ENCODE results near the gene BMP7. TPM values are rescaled to one million over a fixed set of nuclear protein-coding genes. Genes with fewer than 3 reads are reported as not detected.

Gene BMP7
- total and polyA plus RNA-seq, 11 donors: 0.72 to 12.3 (median 3.7) TPM

- intact Hi-C loops (cut with DNase I): no loop called here
Measured at GRCh38 chr20:57146155-57146554, 120.3 kb downstream of the BMP7 start.

DNA sequence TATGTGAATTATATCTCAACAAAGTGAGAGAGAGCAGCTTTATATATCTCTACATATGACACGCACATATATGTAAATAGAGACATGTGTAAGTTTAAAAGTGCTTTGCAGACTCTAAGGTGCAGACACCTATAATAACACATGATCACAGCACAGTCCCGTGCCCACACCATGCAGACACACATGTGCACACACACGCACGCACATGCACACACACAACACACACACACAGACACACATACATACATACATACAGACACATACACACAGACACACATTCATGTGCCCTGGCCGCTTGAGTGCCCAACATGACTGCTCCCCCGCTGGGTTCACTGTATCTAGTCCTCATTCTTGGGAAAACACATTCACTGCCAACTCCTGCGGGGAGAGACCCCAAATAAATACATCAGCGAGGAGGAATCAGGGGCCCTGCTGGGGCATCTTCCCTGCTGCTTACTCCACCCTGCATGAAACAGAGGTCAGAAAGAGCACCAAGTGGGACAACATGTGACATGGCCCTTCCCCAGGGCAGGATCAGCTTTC, 121.3 kb downstream of the BMP7 start:
- TF ChIP-seq CTCF (IDR thresholded peaks at IDR 0.05) (no peak), POLR2A (IDR thresholded peaks at IDR 0.05) (no peak)
- no peak for ATAC-seq
- peaks cover 0 to 6% (median 0%) of the 10 kb centered on the region in 12 donors for H3K4me1 ChIP-seq
- no peak overlapping the region for H3K4me3 ChIP-seq
- intact Hi-C loops (cut with DNase I): no loop called here
- WGBS, 4 donors: 82 to 88% (median 85%) methylated on average over 8 of the region's 8 CpGs
- no peaks in the 10 kb centered on the region for H3K36me3 ChIP-seq
- no peak for DNase-seq
- peaks cover 0 to 5% (median 0%) of the 10 kb centered on the region in 9 donors for H3K27me3 ChIP-seq
- H3K27ac ChIP-seq: no peak overlapping the region
- H3K9me3 ChIP-seq: no peaks in the 10 kb centered on the region

More at GRCh38 chr20:57146155-57146554, 120.3 kb downstream of the BMP7 start:
- WGBS, 4 donors: 93 to 99% (median 95%) methylated on average over 2 of the region's 2 CpGs
- no peak for ATAC-seq
- Histone ChIP-seq H3K36me3 (no peaks in the 10 kb centered on the region), H3K27ac (no peak overlapping the region), H3K9me3 (no peaks in the 10 kb centered on the region), H3K27me3 (peaks cover 0 to 5% (median 0%) of the 10 kb centered on the region in 9 donors), H3K4me1 (peaks cover 0 to 6% (median 0%) of the 10 kb centered on the region in 12 donors), H3K4me3 (no peak overlapping the region)
- no peak for DNase-seq
- no peak for TF ChIP-seq CTCF (IDR thresholded peaks at IDR 0.05)
- TF ChIP-seq POLR2A (IDR thresholded peaks at IDR 0.05): no peak

DNA sequence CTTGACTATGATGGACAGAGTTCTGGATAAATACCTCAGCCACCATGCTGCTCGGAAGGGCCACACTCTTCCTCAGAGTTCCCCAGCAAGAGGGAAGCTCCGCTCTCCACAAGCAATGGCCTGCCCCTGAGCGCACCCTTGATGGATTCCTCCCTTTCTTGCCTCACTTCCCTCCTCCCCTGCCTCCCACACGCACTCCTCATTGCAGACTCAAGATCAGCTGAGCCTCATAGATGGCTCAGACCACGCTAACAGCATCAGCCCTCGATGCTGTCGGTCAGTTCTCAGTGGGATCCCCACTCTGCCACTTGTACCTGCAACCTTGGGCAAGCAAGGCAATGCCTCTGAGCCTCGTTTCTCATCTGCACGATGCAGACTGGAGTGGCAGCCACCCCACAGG, 123.3 kb downstream of the BMP7 start:
- DNase-seq (no peak), ATAC-seq (no peak)
- WGBS, 4 donors: 74 to 78% (median 77%) methylated on average over 9 of the region's 9 CpGs
- intact Hi-C loops (cut with DNase I): no loop called here
- TF ChIP-seq CTCF (IDR thresholded peaks at IDR 0.05): no peak
- no peak for TF ChIP-seq POLR2A (IDR thresholded peaks at IDR 0.05)
- no peaks in the 10 kb centered on the region for H3K9me3 ChIP-seq
- H3K27ac ChIP-seq: no peak overlapping the region
- peaks cover 0 to 3% (median 0%) of the 10 kb centered on the region in 9 donors for H3K27me3 ChIP-seq
- H3K4me1 ChIP-seq: peaks cover 0 to 4% (median 0%) of the 10 kb centered on the region in 12 donors
- H3K36me3 ChIP-seq: no peaks in the 10 kb centered on the region
- H3K4me3 ChIP-seq: no peak overlapping the region

- H3K27me3 ChIP-seq: peaks cover 0 to 3% (median 0%) of the 10 kb centered on the region in 9 donors
- H3K27ac ChIP-seq: no peak overlapping the region
- H3K9me3 ChIP-seq: no peaks in the 10 kb centered on the region
- H3K36me3 ChIP-seq: no peaks in the 10 kb centered on the region
- intact Hi-C loops (cut with DNase I): no loop called here
- TF ChIP-seq POLR2A (IDR thresholded peaks at IDR 0.05) (no peak), CTCF (IDR thresholded peaks at IDR 0.05) (no peak)
- H3K4me3 ChIP-seq: no peak overlapping the region
- WGBS, 4 donors: 76 to 79% (median 78%) methylated on average over 12 of the region's 12 CpGs
- DNase-seq: no peak
- no peak for ATAC-seq
- H3K4me1 ChIP-seq: no peaks in the 10 kb centered on the region
Measured at GRCh38 chr20:57142667-57143066, 123.8 kb downstream of the BMP7 start.
